Measurements from ENCODE around the gene SYT6.

Gene SYT6

GRCh38 chr1:114139540-114139939, 14.1 kb downstream of the SYT6 start:
- no peak overlapping the region for H3K4me2 ChIP-seq (ENCODE audit: low read depth, low read length, poor library complexity, severe bottlenecking)
- H3K9ac ChIP-seq (ENCODE audit: low read length): no peak overlapping the region
- TF ChIP-seq EZH2phosphoT487 (conservative IDR thresholded peaks at IDR 0.05; ENCODE audit: low read length): no peak
- TF ChIP-seq CTCF (IDR thresholded peaks at IDR 0.05; ENCODE audit: insufficient read depth, low read length, poor library complexity, severe bottlenecking): no peak
- H3F3A ChIP-seq (ENCODE audit: insufficient read depth): no peaks in the 10 kb centered on the region
- H3K9me2 ChIP-seq (replicated peaks; ENCODE audit: insufficient read depth, low read length): no peaks in the 10 kb centered on the region
- H3K9me3 ChIP-seq (ENCODE audit: insufficient read depth, low read length): no peaks in the 10 kb centered on the region
- no peaks in the 10 kb centered on the region for H3K27me3 ChIP-seq (ENCODE audit: low read length)
- H3K4me3 ChIP-seq (ENCODE audit: insufficient read depth, low read length, poor library complexity, severe bottlenecking): no peak overlapping the region
- no peak overlapping the region for H3K27ac ChIP-seq (ENCODE audit: low read depth, low read length)
- no peaks in the 10 kb centered on the region for H4K20me1 ChIP-seq (ENCODE audit: low read depth, low read length)
- no peaks in the 10 kb centered on the region for H3K79me2 ChIP-seq (ENCODE audit: insufficient read depth, low read length)
- H3K36me3 ChIP-seq (ENCODE audit: low read length): no peaks in the 10 kb centered on the region
- no peak overlapping the region for H2AFZ ChIP-seq (ENCODE audit: low read depth, low read length, severe bottlenecking)

- no peaks in the 10 kb centered on the region for H3F3A ChIP-seq (ENCODE audit: insufficient read depth)
- H3K4me2 ChIP-seq (ENCODE audit: low read depth, low read length, poor library complexity, severe bottlenecking): no peak overlapping the region
- no peak overlapping the region for H2AFZ ChIP-seq (ENCODE audit: low read depth, low read length, severe bottlenecking)
- no peak overlapping the region for H3K4me3 ChIP-seq (ENCODE audit: insufficient read depth, low read length, poor library complexity, severe bottlenecking)
- no peaks in the 10 kb centered on the region for H4K20me1 ChIP-seq (ENCODE audit: low read depth, low read length)
- no peaks in the 10 kb centered on the region for H3K9me3 ChIP-seq (ENCODE audit: insufficient read depth, low read length)
- TF ChIP-seq EZH2phosphoT487 (conservative IDR thresholded peaks at IDR 0.05; ENCODE audit: low read length) (no peak), CTCF (IDR thresholded peaks at IDR 0.05; ENCODE audit: insufficient read depth, low read length, poor library complexity, severe bottlenecking) (no peak)
- no peaks in the 10 kb centered on the region for H3K36me3 ChIP-seq (ENCODE audit: low read length)
- no peak overlapping the region for H3K9ac ChIP-seq (ENCODE audit: low read length)
- no peak overlapping the region for H3K27ac ChIP-seq (ENCODE audit: low read depth, low read length)
- no peaks in the 10 kb centered on the region for H3K79me2 ChIP-seq (ENCODE audit: insufficient read depth, low read length)
- H3K9me2 ChIP-seq (replicated peaks; ENCODE audit: insufficient read depth, low read length): no peaks in the 10 kb centered on the region
- no peaks in the 10 kb centered on the region for H3K27me3 ChIP-seq (ENCODE audit: low read length)
Measured at GRCh38 chr1:114137497-114137896, 16.2 kb downstream of the SYT6 start.

GRCh38 chr1:114135786-114136185, 17.9 kb downstream of the SYT6 start:
- no peak overlapping the region for H3K9ac ChIP-seq (ENCODE audit: low read length)
- H3K9me3 ChIP-seq (ENCODE audit: insufficient read depth, low read length): no peaks in the 10 kb centered on the region
- no peaks in the 10 kb centered on the region for H3K27me3 ChIP-seq (ENCODE audit: low read length)
- no peak overlapping the region for H3K27ac ChIP-seq (ENCODE audit: low read depth, low read length)
- no peak overlapping the region for H3K4me2 ChIP-seq (ENCODE audit: low read depth, low read length, poor library complexity, severe bottlenecking)
- no peaks in the 10 kb centered on the region for H3K9me2 ChIP-seq (replicated peaks; ENCODE audit: insufficient read depth, low read length)
- no peak overlapping the region for H3K4me3 ChIP-seq (ENCODE audit: insufficient read depth, low read length, poor library complexity, severe bottlenecking)
- TF ChIP-seq CTCF (IDR thresholded peaks at IDR 0.05; ENCODE audit: insufficient read depth, low read length, poor library complexity, severe bottlenecking): no peak
- TF ChIP-seq EZH2phosphoT487 (conservative IDR thresholded peaks at IDR 0.05; ENCODE audit: low read length): no peak
- H3K79me2 ChIP-seq (ENCODE audit: insufficient read depth, low read length): no peaks in the 10 kb centered on the region
- no peaks in the 10 kb centered on the region for H3F3A ChIP-seq (ENCODE audit: insufficient read depth)
- no peaks in the 10 kb centered on the region for H4K20me1 ChIP-seq (ENCODE audit: low read depth, low read length)
- no peak overlapping the region for H2AFZ ChIP-seq (ENCODE audit: low read depth, low read length, severe bottlenecking)
- no peaks in the 10 kb centered on the region for H3K36me3 ChIP-seq (ENCODE audit: low read length)

All from SU-DHL-6 (cell line).